GM12801 (cell line): ENCODE results near the gene PLCB4.

Source experiments
- CTCF ChIP-seq: IDR thresholded peaks from one replicate; pipeline ENCODE4 v1.5.1; 2011; ENCODE audit warnings: control low read depth; ENCODE audit not compliant: insufficient read length; ENCODE audit errors: extremely low read depth

PLCB4 gene

GRCh38 chr20:9150679-9151078, 81.8 kb downstream of the PLCB4 start:
- no peak for TF ChIP-seq CTCF

- TF ChIP-seq CTCF: no peak
Measured at GRCh38 chr20:9154464-9155024, 85.7 kb downstream of the PLCB4 start.

DNA sequence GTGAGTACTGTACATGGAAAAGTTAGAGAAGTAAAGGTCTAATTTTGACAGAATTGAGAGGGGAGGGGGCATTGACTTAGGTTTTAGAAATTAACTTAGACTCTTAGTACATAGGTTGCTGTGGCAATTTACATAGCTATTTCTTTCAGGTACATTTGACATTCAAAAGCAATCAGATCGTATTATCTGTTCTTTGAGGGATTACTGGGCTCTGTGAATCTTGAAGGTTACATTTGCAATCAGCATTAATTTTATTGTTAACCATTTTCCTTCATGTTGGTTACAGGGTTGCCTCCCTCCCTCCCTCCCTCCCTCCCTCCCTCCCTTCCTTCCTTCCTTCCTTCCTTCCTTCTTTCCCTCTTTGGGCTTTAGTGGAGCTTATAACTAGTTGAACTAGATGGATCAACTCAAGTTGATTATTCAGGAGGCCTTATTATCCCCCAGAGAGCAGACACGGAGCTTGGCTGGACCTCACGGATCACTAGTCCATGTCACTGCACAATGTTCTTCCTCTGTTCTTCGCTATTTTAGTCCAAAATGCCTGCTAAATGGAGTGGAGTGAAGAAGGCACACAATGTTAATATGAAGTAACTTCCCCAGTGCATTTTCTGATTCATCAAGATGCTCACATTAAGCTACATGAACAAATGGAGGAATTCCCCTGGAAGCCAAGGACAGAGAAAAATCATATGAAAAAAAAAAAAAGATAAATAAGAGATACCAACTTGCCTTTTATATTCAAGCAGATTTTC, 87.8 kb downstream of the PLCB4 start:
- no peak for TF ChIP-seq CTCF

DNA sequence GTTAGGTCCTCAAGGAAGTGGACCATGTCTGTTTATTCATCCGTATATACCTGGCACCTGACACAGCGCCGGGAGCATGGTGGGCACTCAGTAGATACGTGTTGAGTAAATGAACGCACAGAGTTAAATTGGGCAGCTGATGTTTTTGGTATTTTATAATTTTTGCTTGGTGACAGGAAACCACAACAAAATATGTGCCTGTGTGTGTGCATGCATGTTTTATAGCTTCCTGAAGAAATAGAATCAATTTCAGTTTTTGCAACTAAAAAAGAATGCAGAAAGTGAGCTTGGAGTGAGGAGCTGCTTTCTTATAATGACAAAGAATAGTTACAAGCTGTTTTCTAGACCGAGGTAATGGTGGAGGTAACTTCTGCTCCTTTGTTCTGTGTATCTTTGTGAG, 91.4 kb downstream of the PLCB4 start:
- TF ChIP-seq CTCF: no peak

GRCh38 chr20:9160757-9161156, 91.9 kb downstream of the PLCB4 start:
- no peak for TF ChIP-seq CTCF

- TF ChIP-seq CTCF: no peak
Measured at GRCh38 chr20:9161311-9161710, 92.4 kb downstream of the PLCB4 start.

DNA sequence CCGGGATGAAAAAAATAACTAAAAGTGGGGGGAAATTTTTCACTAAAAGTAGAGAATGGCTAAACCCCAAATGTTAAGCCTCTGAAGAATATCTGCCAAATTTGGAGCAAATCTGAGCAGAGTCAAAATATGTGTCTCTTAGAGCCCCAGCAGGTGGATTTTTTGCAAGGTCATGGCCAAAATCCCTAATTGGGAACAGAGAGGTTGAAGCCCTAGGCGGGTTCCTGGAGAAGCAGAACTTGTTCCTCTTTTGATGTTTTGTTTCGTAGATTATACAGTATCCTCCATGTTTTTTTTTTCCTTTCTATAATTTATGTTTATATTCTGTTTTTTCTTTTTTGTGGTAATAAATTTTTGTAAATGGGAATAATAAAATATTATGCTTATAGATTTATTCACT, 94.4 kb downstream of the PLCB4 start:
- TF ChIP-seq CTCF: no peak
